Stimulated activated memory B cell treated with anti-CD40 and anti-IgM and Interleukin-4, amounts not matched to agents 10 μg/mL and 1 μg/mL and 100 μg/mL, for 72 hours (primary cell): Measurements from ENCODE around the gene BAK1.

ENCODE experiments used
- ATAC-seq: fragments of 150-1000 bp; cut with Tn5 transposase; 2 replicates; pipeline ENCODE4 v1.10.0; 2021
- H3K27ac Mint-ChIP-seq: one replicate; pipeline ENCODE4 v1.8.0; 2022; ENCODE audit warnings: mild to moderate bottlenecking, mixed read lengths
- H3K27me3 Mint-ChIP-seq: one replicate; pipeline ENCODE4 v1.8.0; 2022; ENCODE audit warnings: mixed read lengths
- H3K36me3 Mint-ChIP-seq: one replicate; pipeline ENCODE4 v1.8.0; 2022; ENCODE audit warnings: mixed read lengths
- H3K4me1 Mint-ChIP-seq: one replicate; pipeline ENCODE4 v1.8.0; 2022; ENCODE audit warnings: mixed read lengths
- H3K4me3 Mint-ChIP-seq: one replicate; pipeline ENCODE4 v1.8.0; 2022; ENCODE audit warnings: mild to moderate bottlenecking, moderate library complexity, mixed read lengths
- H3K9me3 Mint-ChIP-seq: one replicate; pipeline ENCODE4 v1.8.0; 2022; ENCODE audit warnings: mixed read lengths

The BAK1 gene

GRCh38 chr6:33579828-33580714 is at the start of gene BAK1:
BAK1 (minus strand) TSS chr6:33580276; CDS start chr6:33577604, 2,672 bp downstream.
- peak within 1 kb of the TSS; percentile 94 for H3K27ac Mint-ChIP-seq
- H3K27me3 Mint-ChIP-seq = no peaks in the 10 kb centered on the region
- peaks cover 46% of the 10 kb centered on the region for H3K36me3 Mint-ChIP-seq
- peak; percentile 98 for ATAC-seq
- H3K4me1 Mint-ChIP-seq = peaks cover 44% of the 10 kb centered on the region
- H3K9me3 Mint-ChIP-seq = no peaks in the 10 kb centered on the region
- peak within 1 kb of the TSS; percentile 95 for H3K4me3 Mint-ChIP-seq

- Mint-ChIP-seq H3K4me3 (no peak overlapping the region), H3K36me3 (peaks cover 30% of the 10 kb centered on the region), H3K27me3 (no peaks in the 10 kb centered on the region), H3K9me3 (no peaks in the 10 kb centered on the region), H3K27ac (peak overlapping the region; percentile 31), H3K4me1 (peaks cover 64% of the 10 kb centered on the region)
- ATAC-seq = peak; percentile 47
Observed at GRCh38 chr6:33628401-33628964, 48.4 kb upstream of the BAK1 start.

- Mint-ChIP-seq H3K4me3 (no peak overlapping the region), H3K27ac (peak overlapping the region; percentile 31), H3K27me3 (no peaks in the 10 kb centered on the region)
Observed at GRCh38 chr6:33627876-33628275, 47.8 kb upstream of the BAK1 start.

GRCh38 chr6:33624856-33625255 is 44.8 kb upstream of the BAK1 start:
- H3K4me3 Mint-ChIP-seq = no peak overlapping the region
- no peak for ATAC-seq
- no peaks in the 10 kb centered on the region for H3K9me3 Mint-ChIP-seq
- H3K4me1 Mint-ChIP-seq = peaks cover 61% of the 10 kb centered on the region
- peak overlapping the region; percentile 85 for H3K27ac Mint-ChIP-seq
- no peaks in the 10 kb centered on the region for H3K27me3 Mint-ChIP-seq
- peaks cover 13% of the 10 kb centered on the region for H3K36me3 Mint-ChIP-seq

More at GRCh38 chr6:33627876-33628275, 47.8 kb upstream of the BAK1 start:
- H3K9me3 Mint-ChIP-seq = no peaks in the 10 kb centered on the region
- H3K36me3 Mint-ChIP-seq = peaks cover 31% of the 10 kb centered on the region
- peak; percentile 32 for ATAC-seq
- H3K4me1 Mint-ChIP-seq = peaks cover 65% of the 10 kb centered on the region

GRCh38 chr6:33623895-33624381 is 43.9 kb upstream of the BAK1 start:
- Mint-ChIP-seq H3K36me3 (peaks cover 13% of the 10 kb centered on the region), H3K4me1 (peaks cover 65% of the 10 kb centered on the region), H3K27me3 (no peaks in the 10 kb centered on the region), H3K4me3 (peak overlapping the region; percentile 25), H3K27ac (peak overlapping the region; percentile 85), H3K9me3 (no peaks in the 10 kb centered on the region)
- ATAC-seq = no peak

- no peak for ATAC-seq
- peak overlapping the region; percentile 85 for H3K27ac Mint-ChIP-seq
- peaks cover 13% of the 10 kb centered on the region for H3K36me3 Mint-ChIP-seq
- no peaks in the 10 kb centered on the region for H3K9me3 Mint-ChIP-seq
- no peaks in the 10 kb centered on the region for H3K27me3 Mint-ChIP-seq
- peak overlapping the region; percentile 92 for H3K4me3 Mint-ChIP-seq
- H3K4me1 Mint-ChIP-seq = peaks cover 53% of the 10 kb centered on the region
Observed at GRCh38 chr6:33622456-33623431, 42.7 kb upstream of the BAK1 start.

GRCh38 chr6:33621711-33622388 is 41.8 kb upstream of the BAK1 start:
- Mint-ChIP-seq H3K4me1 (peaks cover 47% of the 10 kb centered on the region), H3K9me3 (no peaks in the 10 kb centered on the region), H3K27me3 (no peaks in the 10 kb centered on the region), H3K27ac (peak overlapping the region; percentile 85), H3K36me3 (peaks cover 13% of the 10 kb centered on the region), H3K4me3 (peak overlapping the region; percentile 92)
- peak; percentile 58 for ATAC-seq

GRCh38 chr6:33620856-33621710 is 41.0 kb upstream of the BAK1 start, which contains the start of gene ITPR3:
ITPR3 (plus strand) TSS chr6:33621322; CDS start chr6:33621603, 281 bp downstream.
- H3K4me1 Mint-ChIP-seq = peaks cover 47% of the 10 kb centered on the region

GRCh38 chr6:33620158-33620855 is 40.2 kb upstream of the BAK1 start:
- H3K36me3 Mint-ChIP-seq = peaks cover 13% of the 10 kb centered on the region
- H3K4me1 Mint-ChIP-seq = peaks cover 47% of the 10 kb centered on the region

More at GRCh38 chr6:33620856-33621710, 41.0 kb upstream of the BAK1 start, which contains the start of gene ITPR3:
- ATAC-seq = peak; percentile 92
- Mint-ChIP-seq H3K9me3 (no peaks in the 10 kb centered on the region), H3K4me3 (peak within 1 kb of the TSS; percentile 95), H3K27ac (peak within 1 kb of the TSS; percentile 85), H3K27me3 (no peaks in the 10 kb centered on the region), H3K36me3 (peaks cover 13% of the 10 kb centered on the region)

GRCh38 chr6:33619166-33619840 is 39.2 kb upstream of the BAK1 start:
- peak overlapping the region; percentile 95 for H3K4me3 Mint-ChIP-seq
- no peaks in the 10 kb centered on the region for H3K27me3 Mint-ChIP-seq
- ATAC-seq = no peak
- no peaks in the 10 kb centered on the region for H3K9me3 Mint-ChIP-seq
- peaks cover 39% of the 10 kb centered on the region for H3K4me1 Mint-ChIP-seq
- peak overlapping the region; percentile 85 for H3K27ac Mint-ChIP-seq
- peaks cover 9% of the 10 kb centered on the region for H3K36me3 Mint-ChIP-seq

More at GRCh38 chr6:33620158-33620855, 40.2 kb upstream of the BAK1 start:
- ATAC-seq = peak; percentile 28
- Mint-ChIP-seq H3K27ac (peak overlapping the region; percentile 85), H3K4me3 (peak overlapping the region; percentile 95), H3K9me3 (no peaks in the 10 kb centered on the region), H3K27me3 (no peaks in the 10 kb centered on the region)

- Mint-ChIP-seq H3K36me3 (no peaks in the 10 kb centered on the region), H3K4me1 (peaks cover 15% of the 10 kb centered on the region), H3K9me3 (no peaks in the 10 kb centered on the region), H3K4me3 (no peak overlapping the region), H3K27me3 (no peaks in the 10 kb centered on the region), H3K27ac (no peak overlapping the region)
- ATAC-seq = no peak
Observed at GRCh38 chr6:33616913-33617312, 36.8 kb upstream of the BAK1 start.

- Mint-ChIP-seq H3K4me1 (peaks cover 13% of the 10 kb centered on the region), H3K9me3 (no peaks in the 10 kb centered on the region), H3K27ac (no peak overlapping the region), H3K36me3 (no peaks in the 10 kb centered on the region), H3K4me3 (no peak overlapping the region), H3K27me3 (no peaks in the 10 kb centered on the region)
- ATAC-seq = no peak
Observed at GRCh38 chr6:33616113-33616512, 36.0 kb upstream of the BAK1 start.
